ENCODE results near the gene VOPP1.

DNA sequence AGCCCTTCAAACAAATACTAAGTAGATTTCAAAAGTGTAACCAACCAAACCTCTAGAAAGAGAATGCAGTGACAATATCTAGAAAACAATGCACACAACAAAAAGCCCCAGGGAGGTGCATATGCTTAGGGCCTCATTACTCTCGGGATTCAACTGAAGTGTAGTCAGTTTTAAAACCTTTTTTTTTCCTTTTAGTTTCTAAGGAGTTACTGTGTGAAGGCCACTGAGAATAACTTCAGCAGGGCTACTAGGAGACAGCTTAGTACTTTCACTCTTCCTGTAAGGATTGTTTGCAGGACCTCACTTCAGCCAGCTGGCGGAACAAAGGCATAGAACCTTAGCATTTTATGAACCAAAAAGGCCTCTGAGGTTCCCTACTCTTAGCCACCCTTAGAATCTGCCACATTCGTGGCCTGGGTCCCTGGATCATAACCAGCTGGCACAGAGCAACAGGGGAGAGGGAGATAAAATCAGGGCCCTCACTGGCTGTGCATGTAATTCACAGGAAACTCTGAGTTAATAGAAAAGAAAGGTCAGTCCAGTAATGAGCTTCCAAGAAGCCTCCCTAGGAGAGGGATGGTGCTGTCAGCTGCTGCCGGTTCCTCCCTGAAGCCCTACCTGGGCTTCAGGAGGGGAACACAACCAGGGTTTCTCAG lies 3.6 kb downstream of the VOPP1 start:
- no peak for TF ChIP-seq ELF4 (CRISPR knock-in tag; IDR thresholded peaks at IDR 0.05; ENCODE audit: low read depth)
- TF ChIP-seq, protein P1, sequence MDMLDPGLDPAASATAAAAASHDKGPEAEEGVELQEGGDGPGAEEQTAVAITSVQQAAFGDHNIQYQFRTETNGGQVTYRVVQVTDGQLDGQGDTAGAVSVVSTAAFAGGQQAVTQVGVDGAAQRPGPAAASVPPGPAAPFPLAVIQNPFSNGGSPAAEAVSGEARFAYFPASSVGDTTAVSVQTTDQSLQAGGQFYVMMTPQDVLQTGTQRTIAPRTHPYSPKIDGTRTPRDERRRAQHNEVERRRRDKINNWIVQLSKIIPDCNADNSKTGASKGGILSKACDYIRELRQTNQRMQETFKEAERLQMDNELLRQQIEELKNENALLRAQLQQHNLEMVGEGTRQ (CRISPR knock-in tag; IDR thresholded peaks at IDR 0.05), result no peak
- TF ChIP-seq SMAD3 (CRISPR knock-in tag; IDR thresholded peaks at IDR 0.05; ENCODE audit: borderline replicate concordance), result no peak
- TF ChIP-seq, protein P2, sequence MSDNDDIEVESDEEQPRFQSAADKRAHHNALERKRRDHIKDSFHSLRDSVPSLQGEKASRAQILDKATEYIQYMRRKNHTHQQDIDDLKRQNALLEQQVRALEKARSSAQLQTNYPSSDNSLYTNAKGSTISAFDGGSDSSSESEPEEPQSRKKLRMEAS (CRISPR knock-in tag; IDR thresholded peaks at IDR 0.05), result no peak
- TF ChIP-seq, protein P3, sequence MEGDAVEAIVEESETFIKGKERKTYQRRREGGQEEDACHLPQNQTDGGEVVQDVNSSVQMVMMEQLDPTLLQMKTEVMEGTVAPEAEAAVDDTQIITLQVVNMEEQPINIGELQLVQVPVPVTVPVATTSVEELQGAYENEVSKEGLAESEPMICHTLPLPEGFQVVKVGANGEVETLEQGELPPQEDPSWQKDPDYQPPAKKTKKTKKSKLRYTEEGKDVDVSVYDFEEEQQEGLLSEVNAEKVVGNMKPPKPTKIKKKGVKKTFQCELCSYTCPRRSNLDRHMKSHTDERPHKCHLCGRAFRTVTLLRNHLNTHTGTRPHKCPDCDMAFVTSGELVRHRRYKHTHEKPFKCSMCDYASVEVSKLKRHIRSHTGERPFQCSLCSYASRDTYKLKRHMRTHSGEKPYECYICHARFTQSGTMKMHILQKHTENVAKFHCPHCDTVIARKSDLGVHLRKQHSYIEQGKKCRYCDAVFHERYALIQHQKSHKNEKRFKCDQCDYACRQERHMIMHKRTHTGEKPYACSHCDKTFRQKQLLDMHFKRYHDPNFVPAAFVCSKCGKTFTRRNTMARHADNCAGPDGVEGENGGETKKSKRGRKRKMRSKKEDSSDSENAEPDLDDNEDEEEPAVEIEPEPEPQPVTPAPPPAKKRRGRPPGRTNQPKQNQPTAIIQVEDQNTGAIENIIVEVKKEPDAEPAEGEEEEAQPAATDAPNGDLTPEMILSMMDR (IDR thresholded peaks at IDR 0.05), result no peak
- TF ChIP-seq NFYB (CRISPR knock-in tag; conservative IDR thresholded peaks at IDR 0.05; ENCODE audit: low read depth), result no peak
- no peak for TF ChIP-seq FOXK1 (CRISPR knock-in tag; IDR thresholded peaks at IDR 0.05)
- TF ChIP-seq ATF1 (CRISPR knock-in tag; IDR thresholded peaks at IDR 0.05), result no peak
- no peak for TF ChIP-seq ZNF263 (CRISPR knock-in tag; IDR thresholded peaks at IDR 0.05; ENCODE audit: low read depth)

All from WTC11 (cell line).